ENCODE data around the gene DDX31. TPM values are rescaled to one million over a fixed set of nuclear protein-coding genes. Genes with fewer than 3 reads are reported as not detected.

DDX31 gene
- total RNA-seq, 1 donor from 2014 or later, result 15.1 TPM

- Histone ChIP-seq H3K27me3 (ENCODE audit: control insufficient read depth, insufficient read depth, low read length) (peaks cover 98% of the 10 kb centered on the region), H3K36me3 (ENCODE audit: control insufficient read depth, insufficient read depth, low read length) (no peaks in the 10 kb centered on the region), H3K4me3 (ENCODE audit: low read depth, low read length) (no peak overlapping the region)
- TF ChIP-seq CTCF (IDR thresholded peaks at IDR 0.05; ENCODE audit: insufficient read depth, low read length, poor library complexity, severe bottlenecking), result no peak
- DNase-seq (ENCODE audit: low read depth), result no peak
These were observed 83.6 kb downstream of the DDX31 start for GRCh38 chr9:132585954-132586829.

- DNase-seq (ENCODE audit: low read depth), result no peak
- Histone ChIP-seq H3K4me3 (ENCODE audit: low read depth, low read length) (no peak overlapping the region), H3K27me3 (ENCODE audit: control insufficient read depth, insufficient read depth, low read length) (peaks cover 99% of the 10 kb centered on the region), H3K36me3 (ENCODE audit: control insufficient read depth, insufficient read depth, low read length) (no peaks in the 10 kb centered on the region)
- no peak for TF ChIP-seq CTCF (IDR thresholded peaks at IDR 0.05; ENCODE audit: insufficient read depth, low read length, poor library complexity, severe bottlenecking)
These were observed 84.9 kb downstream of the DDX31 start for GRCh38 chr9:132584601-132585560.

- Histone ChIP-seq H3K4me3 (ENCODE audit: low read depth, low read length) (no peak overlapping the region), H3K27me3 (ENCODE audit: control insufficient read depth, insufficient read depth, low read length) (peaks cover 99% of the 10 kb centered on the region), H3K36me3 (ENCODE audit: control insufficient read depth, insufficient read depth, low read length) (no peaks in the 10 kb centered on the region)
- no peak for DNase-seq (ENCODE audit: low read depth)
- TF ChIP-seq CTCF (IDR thresholded peaks at IDR 0.05; ENCODE audit: insufficient read depth, low read length, poor library complexity, severe bottlenecking), result no peak
These were observed 86.0 kb downstream of the DDX31 start for GRCh38 chr9:132583584-132584304.

- Histone ChIP-seq H3K27me3 (ENCODE audit: control insufficient read depth, insufficient read depth, low read length) (peaks cover 97% of the 10 kb centered on the region), H3K36me3 (ENCODE audit: control insufficient read depth, insufficient read depth, low read length) (no peaks in the 10 kb centered on the region), H3K4me3 (ENCODE audit: low read depth, low read length) (no peak overlapping the region)
- no peak for DNase-seq (ENCODE audit: low read depth)
- TF ChIP-seq CTCF (IDR thresholded peaks at IDR 0.05; ENCODE audit: insufficient read depth, low read length, poor library complexity, severe bottlenecking), result no peak
These were observed 86.8 kb downstream of the DDX31 start for GRCh38 chr9:132582786-132583583.

GRCh38 chr9:132582276-132582785, 87.5 kb downstream of the DDX31 start, which contains the start of gene BARHL1:
TSS of gene BARHL1 (plus strand) at chr9:132582606. CDS start at chr9:132582798, 192 bp downstream.
- no peak within 1 kb of the TSS for H3K4me3 ChIP-seq (ENCODE audit: low read depth, low read length)

More at GRCh38 chr9:132582276-132582785, 87.5 kb downstream of the DDX31 start, which contains the start of gene BARHL1:
- no peak for DNase-seq (ENCODE audit: low read depth)
- no peaks in the 10 kb centered on the region for H3K36me3 ChIP-seq (ENCODE audit: control insufficient read depth, insufficient read depth, low read length)
- H3K27me3 ChIP-seq (ENCODE audit: control insufficient read depth, insufficient read depth, low read length), result peaks cover 96% of the 10 kb centered on the region
- no peak for TF ChIP-seq CTCF (IDR thresholded peaks at IDR 0.05; ENCODE audit: insufficient read depth, low read length, poor library complexity, severe bottlenecking)

All from kidney epithelial cell (primary cell).